OCI-LY1 (cell line): ENCODE results near the gene ARPP19.
"Not testable (repeated sequence)": the region's sequence is repeated elsewhere in the genome, so short reads cannot be mapped to it uniquely, and the experiment has no call there.

ENCODE experiments used
- H2AFZ ChIP-seq: fragments of 200-600 bp; sonication (generic), shearing (Covaris generic); 2 replicates; pipeline ENCODE4 v1.6.0; 2014; ENCODE audit warnings: antibody characterized with exemption, mild to moderate bottlenecking, low read length
- H3F3A ChIP-seq: fragments of 200-600 bp; sonication (generic), shearing (Covaris generic); 2 replicates; pipeline ENCODE4 v1.6.0; 2014; ENCODE audit warnings: mild to moderate bottlenecking, antibody characterized with exemption, low read length, moderate library complexity; ENCODE audit not compliant: insufficient read depth
- H3K27ac ChIP-seq: fragments of 200-600 bp; sonication (generic); 2 replicates; pipeline ENCODE4 v1.5.1; 2014; ENCODE audit warnings: low read length, mixed run types, mild to moderate bottlenecking, low read depth; ENCODE audit not compliant: poor library complexity, severe bottlenecking
- H3K27me3 ChIP-seq: fragments of 200-600 bp; sonication (generic); 2 replicates; pipeline ENCODE4 v1.6.0; 2014; ENCODE audit warnings: antibody characterized with exemption, mild to moderate bottlenecking, low read length, moderate library complexity; ENCODE audit not compliant: insufficient read depth
- H3K36me3 ChIP-seq: fragments of 200-600 bp; sonication (generic); 2 replicates; pipeline ENCODE4 v1.6.1; 2014; ENCODE audit warnings: mild to moderate bottlenecking, antibody characterized with exemption, low read length, moderate library complexity, mixed read lengths; ENCODE audit not compliant: insufficient read depth
- H3K4me1 ChIP-seq: fragments of 200-600 bp; sonication (generic); 2 replicates; pipeline ENCODE4 v1.5.1; 2014; ENCODE audit warnings: mild to moderate bottlenecking, low read length, moderate library complexity; ENCODE audit not compliant: insufficient read depth, severe bottlenecking
- H3K4me2 ChIP-seq: fragments of 200-600 bp; sonication (generic), shearing (Covaris generic); 2 replicates; pipeline ENCODE4 v1.6.1; 2014; ENCODE audit warnings: low read length
- H3K4me3 ChIP-seq: fragments of 200-600 bp; sonication (generic); 2 replicates; pipeline ENCODE4 v1.5.1; 2014; ENCODE audit warnings: low read length, low read depth, mild to moderate bottlenecking, mixed read lengths; ENCODE audit not compliant: poor library complexity, severe bottlenecking
- H3K79me2 ChIP-seq: fragments of 200-600 bp; shearing (Covaris generic); 2 replicates; pipeline ENCODE4 v1.6.1; 2016; ENCODE audit warnings: mixed run types, low read length, mixed read lengths; ENCODE audit not compliant: insufficient read depth
- H3K9ac ChIP-seq: fragments of 200-600 bp; sonication (generic), shearing (Covaris generic); 2 replicates; pipeline ENCODE4 v1.6.1; 2014; ENCODE audit warnings: mild to moderate bottlenecking, low read length, mixed read lengths
- H3K9me2 ChIP-seq: fragments of 200-600 bp; sonication (generic), shearing (Covaris generic); 2 replicates; pipeline ENCODE4 v1.6.1; 2014; ENCODE audit warnings: low read depth, mild to moderate bottlenecking, low read length, mixed read lengths
- H3K9me3 ChIP-seq: fragments of 200-600 bp; shearing (Covaris generic); 2 replicates; pipeline ENCODE4 v1.6.1; 2014; ENCODE audit warnings: low read length, mixed read lengths
- H4K20me1 ChIP-seq: fragments of 200-600 bp; sonication (generic), shearing (Covaris generic); 2 replicates; pipeline ENCODE4 v1.6.0; 2016; ENCODE audit warnings: mild to moderate bottlenecking, low read length; ENCODE audit not compliant: insufficient read depth
- EZH2 ChIP-seq: fragments of 200-600 bp; sonication (generic), shearing (Covaris generic); IDR thresholded peaks from 2 replicates; pipeline ENCODE4 v1.8.0; 2017; ENCODE audit warnings: borderline replicate concordance, mixed run types, mild to moderate bottlenecking, antibody characterized with exemption, low read length, moderate library complexity, mixed read lengths
- TF ChIP-seq, protein P1 (sequence below): fragments of 200-600 bp; sonication (generic), shearing (Covaris generic); IDR thresholded peaks from 2 replicates; pipeline ENCODE4 v1.5.1; 2017; ENCODE audit warnings: mild to moderate bottlenecking, antibody characterized with exemption, low read length, moderate library complexity, mixed read lengths

Gene ARPP19

DNA sequence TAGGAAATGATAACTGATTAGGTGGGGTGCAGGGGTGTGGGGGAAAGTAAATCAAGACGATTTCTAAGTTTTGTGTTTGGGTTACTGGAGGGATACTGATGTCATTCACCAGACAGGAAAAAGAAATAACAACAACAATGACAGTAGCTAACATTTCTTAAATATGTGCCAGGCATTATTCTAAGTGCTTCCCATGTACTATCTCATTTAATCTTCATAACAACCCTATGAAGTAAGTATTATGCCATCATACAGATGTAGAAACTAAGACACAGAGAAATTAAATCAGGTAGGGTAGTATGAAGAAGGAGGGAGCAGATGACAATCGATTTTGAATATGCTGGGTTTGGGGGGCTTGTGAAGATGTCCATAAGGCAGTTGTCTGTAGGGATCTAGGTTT is 53.5 kb downstream of the ARPP19 start:
- H4K20me1 ChIP-seq: no peaks in the 10 kb centered on the region
- H3K27me3 ChIP-seq: no peaks in the 10 kb centered on the region
- TF ChIP-seq EZH2: no peak
- TF ChIP-seq, protein P1, sequence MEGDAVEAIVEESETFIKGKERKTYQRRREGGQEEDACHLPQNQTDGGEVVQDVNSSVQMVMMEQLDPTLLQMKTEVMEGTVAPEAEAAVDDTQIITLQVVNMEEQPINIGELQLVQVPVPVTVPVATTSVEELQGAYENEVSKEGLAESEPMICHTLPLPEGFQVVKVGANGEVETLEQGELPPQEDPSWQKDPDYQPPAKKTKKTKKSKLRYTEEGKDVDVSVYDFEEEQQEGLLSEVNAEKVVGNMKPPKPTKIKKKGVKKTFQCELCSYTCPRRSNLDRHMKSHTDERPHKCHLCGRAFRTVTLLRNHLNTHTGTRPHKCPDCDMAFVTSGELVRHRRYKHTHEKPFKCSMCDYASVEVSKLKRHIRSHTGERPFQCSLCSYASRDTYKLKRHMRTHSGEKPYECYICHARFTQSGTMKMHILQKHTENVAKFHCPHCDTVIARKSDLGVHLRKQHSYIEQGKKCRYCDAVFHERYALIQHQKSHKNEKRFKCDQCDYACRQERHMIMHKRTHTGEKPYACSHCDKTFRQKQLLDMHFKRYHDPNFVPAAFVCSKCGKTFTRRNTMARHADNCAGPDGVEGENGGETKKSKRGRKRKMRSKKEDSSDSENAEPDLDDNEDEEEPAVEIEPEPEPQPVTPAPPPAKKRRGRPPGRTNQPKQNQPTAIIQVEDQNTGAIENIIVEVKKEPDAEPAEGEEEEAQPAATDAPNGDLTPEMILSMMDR: no peak
- H3K9me3 ChIP-seq: no peaks in the 10 kb centered on the region
- no peaks in the 10 kb centered on the region; the same call in 1 of the 2 replicates for H3F3A ChIP-seq
- H2AFZ ChIP-seq: no peak overlapping the region
- no peak overlapping the region for H3K9ac ChIP-seq
- no peaks in the 10 kb centered on the region for H3K36me3 ChIP-seq
- no peak overlapping the region for H3K4me3 ChIP-seq
- H3K79me2 ChIP-seq: peaks cover 26% of the 10 kb centered on the region; the same call in 1 of the 2 replicates
- no peaks in the 10 kb centered on the region for H3K9me2 ChIP-seq
- no peak overlapping the region for H3K27ac ChIP-seq
- H3K4me2 ChIP-seq: no peak overlapping the region
- peaks cover 8% of the 10 kb centered on the region for H3K4me1 ChIP-seq

DNA sequence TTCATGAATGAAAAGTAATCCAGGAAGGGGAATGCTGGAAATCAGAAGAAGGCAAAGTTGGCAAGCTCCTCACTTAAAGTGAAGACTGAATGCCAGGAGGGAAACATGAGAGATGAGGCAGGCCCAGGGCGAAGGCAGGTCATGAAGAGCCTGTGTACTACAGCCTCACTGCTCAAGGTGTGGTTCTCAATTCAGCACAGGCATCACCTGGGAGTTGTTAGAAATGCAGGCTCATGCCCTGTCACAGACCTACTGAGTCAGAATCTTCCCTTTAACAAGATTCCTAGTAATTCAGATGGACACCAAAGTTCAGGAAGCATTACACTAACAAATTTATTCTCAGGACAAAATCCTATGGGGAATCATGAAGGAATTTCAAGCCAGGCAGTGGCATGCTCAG is 54.3 kb downstream of the ARPP19 start:
- no peaks in the 10 kb centered on the region for H3K9me3 ChIP-seq
- H3K4me2 ChIP-seq: no peak overlapping the region
- H3K9me2 ChIP-seq: no peaks in the 10 kb centered on the region
- H3K9ac ChIP-seq: no peak overlapping the region
- no peak overlapping the region for H3K4me3 ChIP-seq
- no peak overlapping the region for H2AFZ ChIP-seq
- H3K79me2 ChIP-seq: 0 out of 2 replicates have a peak, but pooled peaks cover 25% of the 10 kb centered on the region
- no peak overlapping the region for H3K27ac ChIP-seq
- H3F3A ChIP-seq: no peaks in the 10 kb centered on the region; the same call in 1 of the 2 replicates
- H4K20me1 ChIP-seq: no peaks in the 10 kb centered on the region
- no peaks in the 10 kb centered on the region for H3K27me3 ChIP-seq
- no peaks in the 10 kb centered on the region for H3K36me3 ChIP-seq
- peaks cover 9% of the 10 kb centered on the region for H3K4me1 ChIP-seq
- TF ChIP-seq EZH2: no peak
- TF ChIP-seq, protein P1: no peak

DNA sequence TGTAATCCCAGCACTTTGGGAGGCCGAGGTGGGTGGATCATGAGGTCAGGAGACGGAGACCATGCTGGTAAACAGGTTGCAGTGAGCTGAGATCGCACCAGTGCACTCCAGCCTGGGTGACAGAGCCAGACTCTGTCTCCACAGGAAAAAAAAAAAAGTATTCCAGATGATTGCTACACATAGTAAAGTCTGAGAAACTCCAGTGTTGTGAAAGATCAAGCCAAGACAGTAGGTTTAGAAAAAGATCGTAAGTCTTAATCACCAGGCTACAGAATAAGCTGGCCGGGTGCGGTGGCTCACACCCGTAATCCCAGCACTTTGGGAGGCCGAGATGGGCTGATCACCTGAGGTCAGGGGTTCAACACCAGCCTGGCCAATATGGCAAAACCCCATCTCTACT is 56.0 kb downstream of the ARPP19 start:
- H3F3A ChIP-seq, H3K9me2 ChIP-seq, H3K4me2 ChIP-seq, H3K36me3 ChIP-seq, H3K27ac ChIP-seq, H3K9ac ChIP-seq, H4K20me1 ChIP-seq, H3K4me3 ChIP-seq, H3K9me3 ChIP-seq, H2AFZ ChIP-seq, H3K27me3 ChIP-seq: not testable (repeated sequence)
- Histone ChIP-seq H3K4me1 (peaks cover 17% of the 10 kb centered on the region), H3K79me2 (0 out of 2 replicates have a peak, but pooled peaks cover 17% of the 10 kb centered on the region)

DNA sequence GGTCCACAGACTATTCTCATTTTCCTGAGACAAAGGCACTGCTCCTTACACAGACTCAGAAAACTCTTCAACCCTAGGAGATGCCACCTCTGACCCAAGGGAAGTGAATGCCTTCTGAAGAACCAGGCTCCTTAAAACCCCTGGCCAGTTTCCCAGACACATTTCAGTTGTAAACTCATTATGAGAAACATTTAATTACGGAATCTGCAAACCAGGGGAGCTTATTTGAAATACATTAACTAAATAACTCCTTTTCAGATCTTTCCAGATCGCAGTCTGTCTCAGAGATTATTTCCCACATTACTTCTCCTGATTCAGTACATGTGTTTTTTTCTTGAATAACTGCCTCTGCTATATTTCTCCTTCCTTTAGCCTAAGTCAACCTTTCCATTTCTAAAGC is 57.7 kb downstream of the ARPP19 start:
- Histone ChIP-seq H3F3A (no peaks in the 10 kb centered on the region), H3K27me3 (no peaks in the 10 kb centered on the region), H3K9ac (no peak overlapping the region), H2AFZ (no peak overlapping the region), H3K9me3 (no peaks in the 10 kb centered on the region), H4K20me1 (no peaks in the 10 kb centered on the region), H3K4me3 (no peak overlapping the region), H3K79me2 (peaks cover 23% of the 10 kb centered on the region; the same call in 1 of the 2 replicates), H3K4me1 (peaks cover 35% of the 10 kb centered on the region), H3K4me2 (no peak overlapping the region), H3K36me3 (no peaks in the 10 kb centered on the region), H3K9me2 (no peaks in the 10 kb centered on the region), H3K27ac (no peak overlapping the region)
- TF ChIP-seq EZH2: no peak
- TF ChIP-seq, protein P1: no peak
